ENCODE results near the gene STAT5B.
"Not testable (repeated sequence)": the region's sequence is repeated elsewhere in the genome, so short reads cannot be mapped to it uniquely, and the experiment has no call there.

Gene STAT5B

DNA sequence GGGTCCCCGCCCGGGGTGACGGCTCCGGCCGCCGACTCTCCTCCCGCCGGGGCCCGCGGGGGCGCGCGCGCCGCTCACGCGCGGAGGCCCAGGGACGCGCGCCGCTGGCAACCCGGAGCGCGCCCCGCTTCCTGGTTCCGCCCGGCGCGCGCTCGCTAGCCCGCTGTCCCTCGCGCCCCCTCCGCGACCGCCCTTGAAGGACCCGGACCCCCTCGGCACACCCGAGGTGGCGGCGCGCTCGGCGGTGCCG, at the start of gene STAT5B:
Gene STAT5B, minus strand, starts transcription at position 33 of the 250 bp plus-strand sequence. CDS start 44,264 bp downstream, outside the sequence.
- DNase-seq: peak in 40 of 56 donors; percentile 26 to 82 (median 51)

DNA sequence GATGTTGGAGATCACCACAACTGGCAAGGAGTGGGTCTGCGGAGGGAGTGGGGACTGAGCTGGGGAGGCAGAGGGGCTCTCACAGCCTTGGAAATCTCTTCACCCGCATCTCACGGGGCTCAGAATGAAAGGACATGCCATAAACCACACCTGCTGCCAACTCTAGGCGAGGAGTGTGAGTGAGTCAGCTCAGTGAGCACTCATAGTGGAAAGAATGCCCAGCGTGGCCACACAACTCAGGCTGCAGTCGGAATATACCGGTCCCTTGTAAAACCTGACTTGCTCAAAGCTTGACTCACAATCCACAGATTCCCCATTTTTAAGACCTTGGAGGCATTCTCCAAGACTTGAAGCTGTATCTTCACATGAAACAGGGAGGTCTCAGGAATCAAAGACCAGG, 48.8 kb upstream of the STAT5B start:
- no peak for DNase-seq

DNA sequence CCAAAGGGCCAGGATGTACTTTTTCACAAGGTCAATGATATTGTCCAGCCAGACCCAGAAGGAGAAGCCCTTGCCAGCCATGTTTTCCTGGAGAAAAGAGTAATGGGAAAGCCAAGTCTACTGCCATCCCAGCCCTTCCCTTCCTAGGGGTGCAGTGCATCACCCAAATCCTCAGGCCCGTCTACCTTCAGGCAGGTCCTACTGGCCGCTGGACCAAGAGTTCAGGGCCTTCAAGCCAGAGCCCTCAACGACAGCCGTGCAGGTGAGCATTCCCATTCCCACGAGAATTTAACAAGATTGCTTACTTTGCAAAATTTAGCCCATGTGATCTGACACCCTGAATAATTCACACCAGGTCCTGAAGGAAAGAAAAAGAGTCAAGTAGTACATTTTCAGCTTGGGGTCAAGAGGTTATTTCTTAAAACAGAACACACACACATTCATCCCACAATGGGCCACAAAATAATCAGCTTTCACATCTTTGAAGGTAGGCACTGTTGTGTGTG, 47.1 kb upstream of the STAT5B start:
- no peak for DNase-seq

DNA sequence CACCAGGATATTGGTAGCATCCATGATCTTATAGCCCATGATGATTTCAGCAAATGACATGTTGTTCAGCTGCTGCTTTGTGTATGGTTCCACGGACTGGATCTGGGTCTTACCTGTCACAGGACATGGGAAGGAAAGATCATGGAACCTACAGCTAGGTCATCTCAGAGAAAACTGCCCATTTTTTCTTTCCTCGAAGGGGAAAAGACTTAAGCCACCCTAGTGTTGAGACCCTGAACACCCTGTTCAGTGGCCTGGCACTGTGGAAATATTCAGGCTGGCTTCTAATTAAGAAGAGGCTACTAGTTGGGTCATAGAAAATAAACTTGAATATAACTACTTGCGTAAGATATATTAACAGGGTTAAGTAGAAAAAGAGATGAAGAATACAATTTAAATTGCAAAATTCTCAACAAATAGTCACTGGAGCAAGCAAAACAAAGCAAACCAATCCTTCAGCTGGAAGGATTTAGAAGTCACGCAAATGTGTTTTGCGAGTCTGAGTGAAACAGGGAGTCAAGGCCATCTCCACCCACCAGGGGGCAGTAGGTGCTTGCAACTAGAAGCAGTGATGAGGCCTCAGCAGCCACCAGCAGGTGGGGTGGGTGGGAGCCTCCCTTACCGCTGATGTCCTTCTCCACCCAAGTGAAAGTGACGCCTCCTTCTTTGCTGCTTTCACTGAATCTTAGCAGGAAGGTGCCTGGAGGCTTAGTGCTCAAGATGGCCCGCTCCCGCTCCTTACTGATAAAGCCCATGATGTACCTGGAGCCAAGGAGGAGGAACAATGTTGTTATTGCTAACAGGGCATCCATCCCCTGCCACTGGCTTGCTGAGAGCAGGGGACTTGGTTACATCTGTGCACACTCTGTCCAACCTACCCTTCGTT, 46.4 kb upstream of the STAT5B start:
- peak in 55 of 56 donors; percentile 26 to 96 (median 79) for DNase-seq

DNA sequence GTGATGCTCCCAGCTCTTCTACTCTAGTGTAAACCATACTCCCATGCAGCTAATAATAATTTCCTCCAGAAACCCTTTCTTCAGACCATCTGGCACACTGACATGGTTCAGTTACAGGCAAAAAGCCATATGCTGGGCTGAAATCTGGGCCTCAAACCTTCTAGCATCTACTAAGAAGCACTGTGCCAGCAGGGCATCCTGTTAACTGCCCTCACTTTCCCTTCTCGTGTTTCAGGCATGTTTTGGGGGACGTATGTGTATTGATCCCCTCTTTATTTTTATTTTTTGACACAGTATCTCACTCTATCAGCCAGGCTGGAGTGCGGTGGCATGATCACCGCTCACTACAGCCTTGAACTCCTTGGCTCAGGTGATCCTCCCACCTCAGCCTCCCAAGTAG, 45.4 kb upstream of the STAT5B start:
- DNase-seq: no peak

DNA sequence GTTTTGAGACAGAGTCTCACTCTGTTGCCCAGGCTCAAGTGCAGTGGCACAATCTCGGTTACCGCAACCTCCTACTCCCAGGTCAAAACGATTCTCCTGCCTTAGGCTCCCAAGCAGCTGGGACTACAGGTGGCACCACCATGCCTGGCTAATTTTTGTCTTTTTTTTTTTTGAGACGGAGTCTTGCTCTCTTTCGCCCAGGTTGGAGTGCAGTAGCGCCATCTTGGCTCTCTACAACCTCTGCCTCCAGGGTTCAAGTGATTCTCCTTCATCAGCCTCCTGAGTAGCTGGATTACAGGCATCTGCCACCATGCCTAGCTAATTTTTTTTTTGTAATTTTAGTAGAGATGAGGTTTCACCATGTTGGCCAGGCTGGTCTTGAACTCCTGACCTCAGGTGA, 41.8 kb upstream of the STAT5B start:
- DNase-seq: not testable (repeated sequence)

DNA sequence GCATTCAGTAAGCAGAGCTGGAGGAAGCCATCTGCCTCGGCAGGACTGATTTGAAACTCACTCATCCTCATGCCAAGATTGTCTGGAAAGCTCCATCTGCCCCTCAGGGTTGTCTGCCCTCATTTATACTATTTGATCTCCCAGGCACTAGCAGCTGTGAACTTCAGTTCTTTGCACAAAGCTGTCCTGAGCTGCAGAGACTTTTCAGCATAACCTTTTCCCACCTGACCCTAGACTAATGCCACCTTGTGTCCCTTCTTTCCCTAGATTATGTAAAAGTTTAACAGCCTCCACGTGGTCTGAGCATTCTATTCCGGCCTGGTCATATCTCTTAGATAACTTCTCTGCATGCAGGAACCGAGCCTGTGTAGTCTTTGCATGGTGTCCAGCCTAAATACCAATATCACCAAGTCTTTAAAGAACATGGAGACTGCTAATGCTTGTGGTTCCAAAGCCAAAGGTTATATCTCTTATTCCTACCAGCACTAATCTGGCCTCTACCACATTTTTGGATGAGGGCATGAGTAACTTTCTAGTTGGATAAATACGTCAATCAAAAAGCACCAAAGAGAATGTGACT, 41.2 kb upstream of the STAT5B start:
- no peak for DNase-seq

DNA sequence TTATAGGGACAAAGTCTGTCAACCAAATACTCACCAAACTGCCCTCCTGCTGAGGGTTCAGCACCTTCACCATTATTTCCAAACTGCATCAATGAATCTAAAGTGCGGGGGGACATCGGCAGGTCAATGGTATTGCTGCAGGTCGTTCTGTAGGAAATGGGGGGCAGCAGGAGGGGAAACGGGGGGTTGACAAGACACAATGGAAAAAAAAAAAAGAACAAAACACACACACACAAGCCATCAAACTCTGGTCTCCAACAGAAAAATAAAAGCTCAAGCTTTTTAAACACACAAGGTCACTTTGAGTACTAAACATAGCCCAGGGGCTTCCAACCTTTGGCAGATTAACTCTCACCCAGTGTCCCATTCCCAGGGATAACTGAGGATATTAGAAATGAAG, 40.6 kb upstream of the STAT5B start:
- DNase-seq: no peak

DNA sequence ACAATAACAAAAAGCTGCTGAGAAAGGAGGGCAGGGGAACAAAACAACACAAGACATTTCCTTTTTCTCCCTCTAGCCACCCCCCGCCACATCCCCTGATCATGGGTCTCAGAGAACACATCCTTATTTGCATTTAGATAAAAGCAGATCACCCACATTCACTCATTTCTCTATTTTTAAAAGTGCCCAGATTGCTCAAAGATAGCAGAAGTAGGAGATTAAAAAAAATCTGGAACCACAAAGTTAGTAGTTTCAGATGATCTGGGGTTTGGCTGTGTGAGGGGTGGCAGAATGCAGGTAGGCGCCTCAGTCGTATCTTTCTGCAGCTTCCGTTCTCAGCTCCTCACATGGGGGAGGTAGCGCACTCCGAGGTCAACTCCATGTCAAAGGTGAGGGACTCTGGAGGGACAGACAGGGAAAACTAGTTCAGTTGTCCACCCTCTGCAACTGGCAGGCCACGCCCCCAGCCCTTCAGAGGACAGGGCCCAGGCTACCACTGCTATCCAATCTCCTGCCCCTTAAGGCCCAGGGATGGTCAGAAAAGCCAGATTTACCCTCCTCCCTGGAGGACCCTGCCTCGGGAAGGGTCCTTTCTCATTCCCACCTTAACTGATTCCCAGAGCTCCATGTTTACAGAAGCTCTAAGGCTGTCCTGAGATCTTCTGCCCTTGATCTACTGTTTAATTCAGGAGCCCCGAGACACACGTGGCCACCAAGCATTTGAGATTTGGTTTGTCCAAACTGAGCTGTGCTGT, 39.4 kb upstream of the STAT5B start:
- no peak for DNase-seq

DNA sequence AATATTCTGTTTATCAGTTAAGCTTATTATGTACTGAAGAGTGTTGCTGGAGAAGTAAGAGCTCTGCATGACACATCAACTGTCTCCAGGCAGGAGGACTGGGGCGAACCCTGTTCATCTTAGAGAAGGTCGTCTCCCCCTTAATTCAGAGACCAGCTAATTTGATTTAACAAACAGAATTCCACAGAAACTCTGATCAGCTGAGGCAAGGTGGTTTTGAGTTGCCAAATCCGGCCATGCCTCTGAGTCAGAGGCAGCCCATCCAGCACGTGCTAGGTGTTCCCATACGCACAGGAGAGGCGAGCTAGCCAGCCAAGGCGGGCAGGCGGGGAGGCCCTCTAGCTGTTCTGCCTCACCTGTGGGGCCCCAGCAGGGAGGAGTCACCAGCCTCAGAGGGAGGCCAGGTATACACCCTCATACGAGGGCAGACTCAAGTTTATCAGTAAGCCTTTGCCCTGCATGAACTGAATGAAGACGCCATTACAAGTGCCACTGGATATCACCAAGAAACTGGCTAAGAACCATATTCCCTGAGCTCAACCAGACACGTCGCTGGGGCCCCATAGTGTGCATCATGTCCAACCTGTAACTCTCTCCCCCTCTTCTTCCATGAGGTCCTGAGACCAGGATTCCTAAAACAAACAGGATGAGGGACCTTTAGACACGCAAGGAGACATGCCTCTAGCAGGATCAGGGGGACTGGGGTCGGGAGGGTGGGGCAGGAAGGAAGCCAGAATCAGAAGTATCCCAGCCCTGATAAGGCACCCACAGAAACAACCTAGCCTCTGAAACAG, 37.8 kb upstream of the STAT5B start:
- DNase-seq: no peak

DNA sequence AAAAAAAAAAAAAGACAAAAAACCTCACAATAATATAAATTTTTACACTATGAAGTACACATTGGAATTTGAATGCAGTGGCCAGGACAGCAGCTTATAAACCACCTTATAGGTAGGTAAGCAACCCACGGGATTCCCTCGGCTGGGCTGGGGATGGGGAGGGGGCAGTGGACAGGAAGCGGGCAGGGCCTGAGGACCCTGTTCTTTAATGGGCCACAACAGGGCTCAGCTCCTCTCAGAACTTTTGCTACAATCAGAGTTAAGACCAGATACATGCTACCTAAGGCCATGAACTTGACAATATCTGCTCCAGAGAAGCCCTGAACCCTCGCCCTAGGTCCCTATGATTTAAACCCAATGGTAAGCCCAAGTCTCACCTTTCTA, 37.2 kb upstream of the STAT5B start:
- no peak for DNase-seq

DNA sequence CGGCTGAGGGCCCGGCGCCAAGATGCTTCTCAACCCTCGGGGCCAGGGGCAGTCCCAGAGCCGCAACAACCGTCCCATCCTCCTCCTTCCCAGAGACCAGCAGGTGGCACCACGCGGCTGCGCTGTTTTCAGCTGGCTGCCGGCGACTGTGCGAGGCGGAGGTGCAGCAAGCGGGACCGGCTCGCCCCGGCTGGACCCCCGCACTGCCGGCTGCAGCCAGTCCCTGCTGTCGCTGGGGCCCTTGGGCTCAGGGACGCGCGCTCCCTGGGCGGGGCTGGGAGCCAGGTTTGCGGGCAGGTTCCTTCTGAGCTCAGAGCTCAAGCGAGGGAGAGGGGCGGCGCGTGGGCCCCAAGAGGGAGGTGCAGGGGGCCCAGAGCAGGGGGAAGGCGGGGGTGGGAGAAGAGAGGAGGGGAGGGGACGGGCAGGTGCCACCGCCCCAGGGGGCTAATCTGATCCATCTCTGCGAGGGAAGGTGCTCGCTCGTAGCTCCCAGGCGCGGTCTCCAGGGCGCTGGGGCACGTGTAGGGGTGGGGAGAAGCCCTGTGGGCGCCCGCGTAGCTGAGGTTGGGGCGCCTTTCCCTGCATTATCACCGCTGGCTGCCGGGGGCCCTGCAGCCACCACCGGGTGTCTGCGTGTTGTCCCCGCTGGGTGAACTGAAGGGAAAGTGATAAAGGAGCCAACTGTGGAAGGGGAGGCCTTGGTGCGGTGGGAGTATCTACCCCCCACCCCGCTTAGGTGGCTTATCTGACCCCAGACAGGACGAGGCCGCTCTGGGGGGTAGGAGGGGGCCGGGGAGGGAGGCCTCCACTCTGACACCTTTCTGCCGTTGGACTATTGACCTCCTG, 36.3 kb upstream of the STAT5B start:
- DNase-seq: peak in 55 of 56 donors; percentile 16 to 91 (median 71)

DNA sequence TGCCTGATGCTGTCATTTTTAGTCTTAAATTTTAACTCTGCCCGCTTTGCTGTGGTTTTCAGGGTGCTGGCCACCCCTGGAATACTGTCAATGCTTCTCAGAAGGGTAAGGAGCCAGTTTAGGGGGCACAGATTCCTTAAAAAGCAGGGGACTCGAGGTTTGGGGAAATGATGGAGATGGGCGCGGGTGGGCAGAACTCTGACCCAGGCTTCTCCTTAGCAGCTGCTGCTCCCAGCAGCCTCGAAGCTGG, 35.8 kb upstream of the STAT5B start:
- no peak for DNase-seq

DNA sequence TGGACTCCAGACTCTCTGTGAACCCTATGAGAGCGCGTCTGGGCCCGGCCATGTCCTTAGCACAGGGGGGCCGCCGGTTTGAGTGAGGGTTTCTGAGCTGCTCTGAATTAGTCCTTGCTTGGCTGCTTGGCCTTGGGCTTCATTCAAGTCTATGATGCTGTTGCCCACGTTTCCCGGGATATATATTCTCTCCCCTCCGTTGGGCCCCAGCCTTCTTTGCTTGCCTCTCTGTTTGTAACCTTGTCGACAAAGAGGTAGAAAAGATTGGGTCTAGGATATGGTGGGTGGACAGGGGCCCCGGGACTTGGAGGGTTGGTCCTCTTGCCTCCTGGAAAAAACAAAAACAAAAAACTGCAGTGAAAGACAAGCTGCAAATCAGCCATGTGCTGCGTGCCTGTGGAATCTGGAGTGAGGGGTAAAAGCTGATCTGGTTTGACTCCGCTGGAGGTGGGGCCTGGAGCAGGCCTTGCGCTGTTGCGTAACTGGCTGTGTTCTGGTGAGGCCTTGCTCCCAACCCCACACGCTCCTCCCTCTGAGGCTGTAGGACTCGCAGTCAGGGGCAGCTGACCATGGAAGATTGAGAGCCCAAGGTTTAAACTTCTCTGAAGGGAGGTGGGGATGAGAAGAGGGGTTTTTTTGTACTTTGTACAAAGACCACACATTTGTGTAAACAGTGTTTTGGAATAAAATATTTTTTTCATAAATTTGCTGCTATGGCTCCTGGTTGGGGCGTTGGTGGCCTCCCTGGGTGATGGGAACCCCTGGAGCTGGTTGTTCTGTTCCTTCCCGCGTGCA, 35.2 kb upstream of the STAT5B start:
- peak in 40 of 56 donors; percentile 3 to 64 (median 24) for DNase-seq

DNA sequence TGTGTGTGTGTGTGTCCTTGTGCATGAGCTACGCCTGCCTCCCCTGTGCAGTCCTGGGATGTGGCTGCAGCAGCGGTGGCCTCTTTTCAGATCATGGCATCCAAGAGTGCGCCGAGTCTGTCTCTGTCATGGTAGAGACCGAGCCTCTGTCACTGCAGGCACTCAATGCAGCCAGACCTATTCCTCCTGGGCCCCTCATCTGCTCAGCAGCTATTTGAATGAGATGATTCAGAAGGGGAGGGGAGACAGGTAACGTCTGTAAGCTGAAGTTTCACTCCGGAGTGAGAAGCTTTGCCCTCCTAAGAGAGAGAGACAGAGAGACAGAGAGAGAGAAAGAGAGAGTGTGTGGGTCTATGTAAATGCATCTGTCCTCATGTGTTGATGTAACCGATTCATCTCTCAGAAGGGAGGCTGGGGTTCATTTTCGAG, 34.6 kb upstream of the STAT5B start:
- no peak for DNase-seq

DNA sequence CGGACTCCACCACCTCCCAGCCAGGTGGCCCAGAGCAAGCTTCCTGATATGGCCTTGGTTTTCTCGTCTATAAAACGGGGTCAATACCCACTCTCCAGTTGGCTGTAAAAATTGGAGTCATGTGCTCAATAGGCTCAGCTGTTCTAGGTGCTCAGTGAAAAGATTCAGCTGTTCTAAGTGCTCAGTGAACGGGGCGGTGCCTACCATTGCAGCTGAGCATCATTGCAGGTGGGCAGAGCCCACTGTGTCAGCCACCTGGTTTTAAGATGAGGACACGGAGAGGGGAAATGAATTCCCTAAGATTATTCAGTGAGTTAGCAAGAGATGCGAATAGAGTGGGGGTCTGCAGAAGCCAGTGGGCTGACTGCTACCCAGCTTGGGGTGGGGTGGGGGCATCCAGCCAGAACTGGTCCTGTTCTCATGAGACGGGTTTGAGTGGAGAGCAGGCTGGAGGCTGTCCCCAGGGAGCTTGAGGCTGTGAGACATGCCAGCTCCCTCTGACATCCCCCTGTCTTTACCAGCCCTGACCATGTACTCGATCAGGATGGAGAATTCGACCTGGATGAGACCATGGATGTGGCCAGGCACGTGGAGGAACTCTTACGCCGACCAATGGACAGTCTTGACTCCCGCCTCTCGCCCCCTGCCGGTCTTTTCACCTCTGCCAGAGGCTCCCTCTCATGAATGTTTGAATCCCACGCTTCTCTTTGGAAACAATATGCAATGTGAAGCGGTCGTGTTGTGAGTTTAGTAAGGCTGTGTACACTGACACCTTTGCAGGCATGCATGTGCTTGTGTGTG, 34.0 kb upstream of the STAT5B start:
- DNase-seq: no peak

DNA sequence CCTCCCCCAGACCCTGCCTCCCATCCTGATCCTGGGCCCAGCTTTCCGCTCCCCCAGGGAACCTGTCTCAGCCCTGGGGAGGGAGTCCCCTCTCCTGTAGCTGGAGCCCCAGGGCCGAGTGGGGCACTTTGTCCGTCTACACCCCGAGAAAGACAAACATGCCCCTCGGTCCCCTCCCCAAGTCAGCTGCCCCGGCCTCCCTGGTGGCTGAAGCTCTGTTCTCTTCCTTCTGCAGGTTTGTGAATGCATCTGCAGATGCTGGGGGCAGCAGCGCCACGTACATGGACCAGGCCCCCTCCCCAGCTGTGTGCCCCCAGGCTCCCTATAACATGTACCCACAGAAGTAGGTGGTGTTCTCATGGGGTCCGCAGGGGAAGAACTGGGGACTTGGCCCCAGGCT, 33.0 kb upstream of the STAT5B start:
- DNase-seq: no peak

DNA sequence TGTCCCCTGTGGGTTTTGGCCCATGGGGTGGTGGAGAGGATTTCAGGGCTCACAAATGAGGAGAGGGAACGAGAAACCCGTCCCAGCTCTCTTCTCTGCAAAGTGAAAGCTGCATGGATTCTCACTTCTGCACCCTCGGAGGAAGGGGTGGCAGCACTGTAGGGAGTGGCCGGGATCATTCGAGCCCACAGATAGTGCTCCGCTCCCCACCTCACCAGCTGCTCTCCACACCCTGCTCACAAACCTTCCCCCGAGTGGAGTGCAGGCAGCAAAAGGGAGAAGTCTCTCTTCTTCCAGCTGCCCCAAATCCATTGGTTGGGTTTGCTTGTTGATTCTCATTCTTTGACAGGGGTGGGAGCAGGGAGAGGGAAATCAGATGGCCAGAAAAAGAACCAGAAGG, 32.3 kb upstream of the STAT5B start:
- DNase-seq: no peak

DNA sequence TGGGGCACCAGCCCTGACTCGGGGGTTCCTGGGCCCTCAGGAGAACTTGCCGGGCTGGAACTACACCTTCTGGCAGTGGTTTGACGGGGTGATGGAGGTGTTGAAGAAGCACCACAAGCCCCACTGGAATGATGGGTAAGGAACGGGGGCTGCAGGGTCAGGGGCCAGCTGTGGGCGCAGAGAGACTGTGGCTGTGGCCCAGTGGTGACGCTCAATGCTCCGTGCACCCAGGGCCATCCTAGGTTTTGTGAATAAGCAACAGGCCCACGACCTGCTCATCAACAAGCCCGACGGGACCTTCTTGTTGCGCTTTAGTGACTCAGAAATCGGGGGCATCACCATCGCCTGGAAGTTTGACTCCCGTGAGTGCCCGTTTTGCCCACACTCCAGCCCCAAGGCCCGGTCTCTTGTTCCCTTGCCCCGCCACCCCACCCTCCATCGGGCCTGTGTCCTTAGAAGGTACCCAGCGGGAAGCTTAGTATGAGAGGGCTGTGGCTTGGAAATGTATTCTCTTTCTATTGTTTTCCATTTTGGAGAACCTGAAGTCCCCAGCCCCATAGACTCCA, 31.3 kb upstream of the STAT5B start:
- DNase-seq: no peak

Measured in nucleus accumbens (tissue), 56 donors.